Neural cell (in vitro differentiated cells): Measurements from ENCODE around the gene C16orf90. TPM values are rescaled to one million over a fixed set of nuclear protein-coding genes. Genes with fewer than 3 reads are reported as not detected.

ENCODE experiments used
- H2AFZ ChIP-seq: fragments of 200-600, 300-800 bp; sonication (generic), shearing (Covaris generic); 2 replicates; pipeline ENCODE4 v1.6.0; 2014; ENCODE audit warnings: low read depth, mild to moderate bottlenecking, antibody characterized with exemption, low read length, moderate library complexity
- H3F3A ChIP-seq: fragments of 200-600 bp; shearing (Covaris generic); 2 replicates; pipeline ENCODE4 v1.6.1; 2016; ENCODE audit warnings: mild to moderate bottlenecking, moderate library complexity, mixed read lengths, antibody characterized with exemption, low read length; ENCODE audit not compliant: insufficient read depth, poor library complexity, severe bottlenecking
- H3K27ac ChIP-seq: fragments of 200-600, 300-800 bp; sonication (generic), shearing (Covaris generic); 2 replicates; pipeline ENCODE4 v1.5.1; 2014; ENCODE audit warnings: mild to moderate bottlenecking, low read length, moderate library complexity
- H3K27me3 ChIP-seq: fragments of 300-800, 200-600 bp; sonication (generic), shearing (Covaris generic); 2 replicates; pipeline ENCODE4 v1.6.0; 2014; ENCODE audit warnings: mild to moderate bottlenecking, low read depth, low read length, moderate library complexity; ENCODE audit not compliant: insufficient read depth
- H3K36me3 ChIP-seq: fragments of 300-800, 200-600 bp; sonication (generic), shearing (Covaris generic); 2 replicates; pipeline ENCODE4 v1.5.1; 2014; ENCODE audit warnings: mild to moderate bottlenecking, antibody characterized with exemption, low read length, moderate library complexity; ENCODE audit not compliant: insufficient read depth
- H3K4me2 ChIP-seq: fragments of 300-800, 200-600 bp; sonication (generic), shearing (Covaris generic); 2 replicates; pipeline ENCODE4 v1.6.0; 2014; ENCODE audit warnings: mild to moderate bottlenecking, low read length
- H3K4me3 ChIP-seq: fragments of 300-800, 200-600 bp; sonication (generic), shearing (Covaris generic); 2 replicates; pipeline ENCODE4 v1.5.1; 2014; ENCODE audit warnings: mild to moderate bottlenecking, low read length, moderate library complexity
- H3K79me2 ChIP-seq: fragments of 200-600 bp; shearing (Covaris generic); replicated peaks from 2 replicates; pipeline ENCODE4 v1.6.0; 2014; ENCODE audit warnings: mild to moderate bottlenecking, low read length, moderate library complexity; ENCODE audit not compliant: insufficient read depth
- H3K9ac ChIP-seq: fragments of 300-800, 200-600 bp; sonication (generic), shearing (Covaris generic); 2 replicates; pipeline ENCODE4 v1.6.1; 2016; ENCODE audit warnings: mild to moderate bottlenecking, low read length, mixed read lengths
- H3K9me2 ChIP-seq: fragments of 200-600 bp; shearing (Covaris generic); 2 replicates; pipeline ENCODE4 v1.6.1; 2016; ENCODE audit warnings: mild to moderate bottlenecking, low read length, mixed read lengths; ENCODE audit not compliant: insufficient read depth
- H3K9me3 ChIP-seq: fragments of 200-600, 300-800 bp; sonication (generic), shearing (Covaris generic); 2 replicates; pipeline ENCODE4 v1.6.1; 2016; ENCODE audit warnings: mild to moderate bottlenecking, mixed run types, low read length, moderate library complexity, mixed read lengths
- H4K20me1 ChIP-seq: fragments of 200-600 bp; shearing (Covaris generic); 2 replicates; pipeline ENCODE4 v1.6.1; 2016; ENCODE audit warnings: mild to moderate bottlenecking, mixed run types; ENCODE audit not compliant: insufficient read depth
- CTCF ChIP-seq: fragments of 450-650 bp; IDR thresholded peaks from 2 replicates; pipeline ENCODE4 v1.5.1; 2014; ENCODE audit warnings: antibody characterized with exemption, mild to moderate bottlenecking, moderate library complexity; ENCODE audit not compliant: poor library complexity, severe bottlenecking
- EP300 ChIP-seq: fragments of 450-650 bp; conservative IDR thresholded peaks from 2 replicates; pipeline ENCODE4 v1.6.1; 2014; ENCODE audit warnings: antibody characterized with exemption, mild to moderate bottlenecking, moderate library complexity; ENCODE audit not compliant: poor library complexity, severe bottlenecking
- EZH2 ChIP-seq: fragments of 200-600, 300-800 bp; shearing (Covaris generic), sonication (generic); IDR thresholded peaks from 2 replicates; pipeline ENCODE4 v1.6.1; 2014; ENCODE audit warnings: antibody characterized with exemption, low read length, borderline replicate concordance, mild to moderate bottlenecking; ENCODE audit not compliant: insufficient read depth, poor library complexity, severe bottlenecking
- MXI1 ChIP-seq: fragments of 450-650 bp; conservative IDR thresholded peaks from 2 replicates; pipeline ENCODE4 v1.6.1; 2014; ENCODE audit warnings: antibody characterized with exemption, mild to moderate bottlenecking; ENCODE audit not compliant: poor library complexity, severe bottlenecking
- POLR2AphosphoS5 ChIP-seq: IDR thresholded peaks from 2 replicates; pipeline ENCODE4 v1.6.1; 2012
- RAD21 ChIP-seq: fragments of 450-650 bp; conservative IDR thresholded peaks from 2 replicates; pipeline ENCODE4 v1.6.1; 2014; ENCODE audit warnings: antibody characterized with exemption, mild to moderate bottlenecking, moderate library complexity
- REST ChIP-seq: IDR thresholded peaks from 2 replicates; pipeline ENCODE4 v1.6.1; 2012; ENCODE audit warnings: borderline replicate concordance
- SMC3 ChIP-seq: fragments of 450-650 bp; conservative IDR thresholded peaks from 2 replicates; pipeline ENCODE4 v1.6.1; 2014; ENCODE audit warnings: antibody characterized with exemption, mild to moderate bottlenecking, moderate library complexity; ENCODE audit not compliant: poor library complexity
- TAF1 ChIP-seq: IDR thresholded peaks from 2 replicates; pipeline ENCODE4 v1.6.1; 2012; ENCODE audit warnings: low read depth
- polyA plus RNA-seq: library from polyadenylated mRNA; depleted of rRNA; stranded (reverse); fragments of >200 nt; gene quantifications from 2 replicates; pipeline ENCODE4 v1.2.3, GENCODE V29; 2014

Gene C16orf90
- polyA plus RNA-seq, 1 donor from 2014 or later = not detected

- H3K4me2 ChIP-seq = no peak overlapping the region
- no peaks in the 10 kb centered on the region for H4K20me1 ChIP-seq
- H3K4me3 ChIP-seq = no peak overlapping the region
- H3K36me3 ChIP-seq = no peaks in the 10 kb centered on the region
- H3K27ac ChIP-seq = no peak overlapping the region
- H3F3A ChIP-seq = no peaks in the 10 kb centered on the region
- no peaks in the 10 kb centered on the region for H3K79me2 ChIP-seq
- no peaks in the 10 kb centered on the region for H3K9me3 ChIP-seq
- H3K27me3 ChIP-seq = no peaks in the 10 kb centered on the region
- no peak overlapping the region for H3K9ac ChIP-seq
- no peaks in the 10 kb centered on the region for H3K9me2 ChIP-seq
- no peak overlapping the region for H2AFZ ChIP-seq
- TF ChIP-seq TAF1 = no peak
- no peak for TF ChIP-seq EZH2
- TF ChIP-seq SMC3 = no peak
- no peak for TF ChIP-seq REST
- TF ChIP-seq POLR2AphosphoS5 = no peak
- TF ChIP-seq EP300 = no peak
- no peak for TF ChIP-seq MXI1
- no peak for TF ChIP-seq RAD21
- TF ChIP-seq CTCF = no peak
Measured at GRCh38 chr16:3510416-3510815, 15.1 kb upstream of the C16orf90 start.

- TF ChIP-seq RAD21 (no peak), REST (no peak), EP300 (no peak), TAF1 (no peak), SMC3 (no peak), CTCF (no peak), POLR2AphosphoS5 (no peak)
Measured at GRCh38 chr16:3509470-3509928, 14.2 kb upstream of the C16orf90 start.

More at GRCh38 chr16:3509470-3509928, 14.2 kb upstream of the C16orf90 start:
- Histone ChIP-seq H3K9me2 (no peaks in the 10 kb centered on the region), H3K9me3 (no peaks in the 10 kb centered on the region), H3K4me2 (no peak overlapping the region), H4K20me1 (no peaks in the 10 kb centered on the region), H3K9ac (no peak overlapping the region), H2AFZ (no peak overlapping the region), H3K27me3 (no peaks in the 10 kb centered on the region), H3K36me3 (no peaks in the 10 kb centered on the region), H3K4me3 (no peak overlapping the region), H3K27ac (no peak overlapping the region), H3F3A (no peaks in the 10 kb centered on the region), H3K79me2 (no peaks in the 10 kb centered on the region)
